HepG2 (cell line): ENCODE measurements around the gene SUN5. TPM values are rescaled to one million over a fixed set of nuclear protein-coding genes. Genes with fewer than 3 reads are reported as not detected.

Source experiments
- ATAC-seq: fragments of 200-7000 bp; cut with Tn5 transposase; 3 replicates; pipeline ENCODE4 v1.9.1; 2020; ENCODE audit warnings: mild to moderate bottlenecking, moderate library complexity
- BruUV-seq: library from RNA; stranded (reverse); fragments of 400-500 nt; replicated peaks from 2 replicates; lab custom pipeline; 2021; lab: Mats Ljungman, UMichigan
- CTCF ChIA-PET: fragments of 300-600 bp; formaldehyde crosslinking; extraction: SDS; loops from one replicate; lab custom pipeline; 2021; ENCODE audit warnings: low total read pairs, inconsistent platforms, low intra/inter-chr PET ratio; lab: Yijun Ruan, JAX
- POLR2A ChIA-PET: fragments of 350-600 bp; sonication (Branson Sonifier 250); formaldehyde crosslinking; loops from one replicate; lab custom pipeline; 2020; ENCODE audit warnings: antibody characterized with exemption, inconsistent platforms; lab: Yijun Ruan, JAX
- DNase-seq: peaks from one replicate; pipeline ENCODE4 v3.0.0-alpha.2; 2015; ENCODE audit warnings: low spot score
- FAIRE-seq: peaks from 3 replicates; lab custom pipeline; 2011; peaks lifted over from hg19 to GRCh38; lab: Jason Lieb, UNC
- H2AFZ ChIP-seq: one replicate; pipeline ENCODE4 v1.6.1; 2011; ENCODE audit warnings: low read length, inconsistent platforms
- H3K27ac ChIP-seq: fragments of 300-600 bp; 3 replicates; pipeline ENCODE4 v1.8.0; 2011; ENCODE audit warnings: mixed run types, mild to moderate bottlenecking, mixed read lengths, low read length, inconsistent platforms; ENCODE audit not compliant: insufficient read depth; ENCODE audit errors: extremely low read length
- H3K27me3 ChIP-seq, 2 experiments: fragments of 200-600 bp in 1 of 2; 2 replicates in 1 of 2; 3 replicates in 1 of 2; pipeline versions ENCODE4 v1.6.0 to v1.8.0; 2011; ENCODE audit warnings: low read length in 2 of 2, mild to moderate bottlenecking in 2 of 2, moderate library complexity in 2 of 2, inconsistent platforms in 1 of 2; ENCODE audit not compliant: insufficient read depth in 2 of 2, control insufficient read depth in 1 of 2
- H3K36me3 ChIP-seq, 2 experiments: fragments of 200-600 bp in 1 of 2; replicated peaks in 1 of 2; 2 replicates in 1 of 2; 3 replicates in 1 of 2; pipeline versions ENCODE4 v1.5.1 to v1.8.0; 2011; ENCODE audit warnings: low read length in 2 of 2, inconsistent platforms in 1 of 2; ENCODE audit not compliant: insufficient read depth in 2 of 2, control insufficient read depth in 1 of 2
- H3K4me1 ChIP-seq: 2 replicates; pipeline ENCODE4 v1.5.1; 2012; ENCODE audit warnings: low read length, inconsistent platforms; ENCODE audit not compliant: insufficient read depth
- H3K4me2 ChIP-seq: 2 replicates; pipeline ENCODE4 v1.6.0; 2011; ENCODE audit warnings: low read depth, low read length, inconsistent platforms
- H3K4me3 ChIP-seq, 3 experiments: fragments of 200-600 bp in 1 of 3; sonication (generic), shearing (Covaris generic) in 1 of 3; replicated peaks in 1 of 3; 2 replicates each; pipeline ENCODE4 v1.5.1; 2011 to 2016; ENCODE audit warnings: low read length in 3 of 3, inconsistent platforms in 2 of 3, low read depth in 2 of 3, mild to moderate bottlenecking in 2 of 3, control low read depth in 1 of 3, mixed read lengths in 1 of 3; ENCODE audit not compliant: insufficient read depth in 1 of 3
- H3K79me2 ChIP-seq: one replicate; pipeline ENCODE4 v1.6.1; 2011; ENCODE audit warnings: low read length, inconsistent platforms; ENCODE audit not compliant: insufficient read depth
- H3K9ac ChIP-seq: 2 replicates; pipeline ENCODE4 v1.6.0; 2011; ENCODE audit warnings: mild to moderate bottlenecking, low read depth, low read length, inconsistent platforms; ENCODE audit not compliant: insufficient read depth
- H3K9me3 ChIP-seq: 2 replicates; pipeline ENCODE4 v1.5.1; 2012; ENCODE audit warnings: mild to moderate bottlenecking, low read length
- H4K20me1 ChIP-seq: 2 replicates; pipeline ENCODE4 v1.6.0; 2011; ENCODE audit warnings: inconsistent platforms, mild to moderate bottlenecking, low read length, moderate library complexity; ENCODE audit not compliant: insufficient read depth
- KLF13 ChIP-seq: sonication (generic); formaldehyde crosslinking; IDR thresholded peaks from 2 replicates; pipeline ENCODE4 v1.4.0; 2020; ENCODE audit warnings: mild to moderate bottlenecking, missing genetic modification reagents
- ZNF407 ChIP-seq: sonication (generic); formaldehyde crosslinking; IDR thresholded peaks from one replicate; pipeline ENCODE4 v1.5.1; 2020; ENCODE audit warnings: mild to moderate bottlenecking, missing genetic modification reagents; ENCODE audit errors: not compliant biosample characterization
- ZNF563 ChIP-seq: sonication (generic); formaldehyde crosslinking; IDR thresholded peaks from 2 replicates; pipeline ENCODE4 v1.8.0; 2022; ENCODE audit warnings: mild to moderate bottlenecking, moderate library complexity, missing genetic modification reagents
- ZNF605 ChIP-seq: sonication (generic); formaldehyde crosslinking; IDR thresholded peaks from 2 replicates; pipeline ENCODE4 v1.8.0; 2022; ENCODE audit warnings: mild to moderate bottlenecking, missing genetic modification reagents
- ZNF629 ChIP-seq: sonication (generic); formaldehyde crosslinking; conservative IDR thresholded peaks from 2 replicates; pipeline ENCODE4 v1.5.0; 2020; ENCODE audit warnings: missing genetic modification reagents
- ZSCAN29 ChIP-seq: sonication (generic); formaldehyde crosslinking; conservative IDR thresholded peaks from 2 replicates; pipeline ENCODE4 v1.4.0; 2020; ENCODE audit warnings: mild to moderate bottlenecking, missing genetic modification reagents
- WGBS: methylation state at CpG from one replicate; pipeline ENCODE4 v1.1.6; 2017; ENCODE audit warnings: low lambda C conversion rate; 5-methylcytosine and 5-hydroxymethylcytosine counted together
- in situ Hi-C: cut with HindIII; loops from 2 replicates; pipeline ENCODE4 v1.10.0; 2017; ENCODE audit warnings: low pct_unique_long_range_greater_than_20kb; ENCODE audit not compliant: extremely low pct_ligation_motif_present
- intact Hi-C: fragments of 100-400 bp; cut with micrococcal nuclease; formaldehyde crosslinking; loops from one replicate; pipeline ENCODE4 v1.10.0; 2022; ENCODE audit not compliant: unreplicated experiment
- polyA plus RNA-seq, 8 experiments: library from polyadenylated mRNA; depleted of rRNA in 3 of 8; stranded (reverse) in 7 of 8; unstranded in 1 of 8; fragments of >200 nt; fragmentation: Illumina TruSeq in 4 of 8; extraction: Trizol in 4 of 8; gene quantifications; 2 replicates each; pipeline versions ENCODE4 v1.2.1 to v1.2.3, GENCODE V29; 2011 to 2016; ENCODE audit warnings: low read depth in 4 of 8, missing spikeins in 1 of 8, mixed read lengths in 1 of 8; ENCODE audit not compliant: insufficient read depth in 1 of 8
- total RNA-seq, 5 experiments: library from RNA; depleted of rRNA; stranded (reverse); fragments of >200 nt; fragmentation: Illumina TruSeq; extraction: Trizol; gene quantifications; 2 replicates each; pipeline ENCODE4 v1.2.3, GENCODE V29; 2016; ENCODE audit warnings: low read depth in 1 of 5

The SUN5 gene
- total and polyA plus RNA-seq, 2 of the 13 experiments (the other 11 are each of a cell fraction or from before 2014, with no cell fraction given), result not detected

GRCh38 chr20:32965581-32966373 lies 38.5 kb downstream of the SUN5 start:
- Histone ChIP-seq H3K79me2 (no peaks in the 10 kb centered on the region), H3K4me2 (no peak overlapping the region), H3K4me3 (no peak overlapping the region), H3K27me3 (peaks cover 14 to 74% of the 10 kb centered on the region in 2 experiments), H4K20me1 (no peaks in the 10 kb centered on the region), H3K9me3 (no peaks in the 10 kb centered on the region), H3K9ac (no peak overlapping the region), H3K36me3 (no peaks in the 10 kb centered on the region), H3K27ac (no peak overlapping the region), H2AFZ (no peak overlapping the region), H3K4me1 (peaks cover 7% of the 10 kb centered on the region; the same call in 1 of the 2 replicates)
- FAIRE-seq (no peak), ATAC-seq (no peak), DNase-seq (no peak)
- in situ Hi-C loops, result no loop called here
- intact Hi-C loops, result no loop called here
- 29% methylated on average over 11 of the region's 12 CpGs for WGBS
- POLR2A ChIA-PET, result no interaction called here
- CTCF ChIA-PET, result no interaction called here
- no TSS peak for BruUV-seq
- TF ChIP-seq KLF13 (CRISPR knock-in tag), result 0 out of 2 replicates have a peak, but pooled peaks have one; percentile 35
- no peak for TF ChIP-seq ZSCAN29 (CRISPR knock-in tag)
- peak; percentile 88 for TF ChIP-seq ZNF629 (CRISPR knock-in tag)
- no peak for TF ChIP-seq ZNF563 (CRISPR knock-in tag)
- no peak for TF ChIP-seq ZNF605
- no peak for TF ChIP-seq ZNF407 (CRISPR knock-in tag)
